Measurements from ENCODE around the gene ZCCHC3.
"Not testable (repeated sequence)": the region's sequence is repeated elsewhere in the genome, so short reads cannot be mapped to it uniquely, and the experiment has no call there.

ZCCHC3 gene, protein sequence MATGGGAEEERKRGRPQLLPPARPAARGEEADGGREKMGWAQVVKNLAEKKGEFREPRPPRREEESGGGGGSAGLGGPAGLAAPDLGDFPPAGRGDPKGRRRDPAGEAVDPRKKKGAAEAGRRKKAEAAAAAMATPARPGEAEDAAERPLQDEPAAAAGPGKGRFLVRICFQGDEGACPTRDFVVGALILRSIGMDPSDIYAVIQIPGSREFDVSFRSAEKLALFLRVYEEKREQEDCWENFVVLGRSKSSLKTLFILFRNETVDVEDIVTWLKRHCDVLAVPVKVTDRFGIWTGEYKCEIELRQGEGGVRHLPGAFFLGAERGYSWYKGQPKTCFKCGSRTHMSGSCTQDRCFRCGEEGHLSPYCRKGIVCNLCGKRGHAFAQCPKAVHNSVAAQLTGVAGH
- total RNA-seq: 29.1 to 55.6 (median 45.9) reads per million in 3 experiments

DNA sequence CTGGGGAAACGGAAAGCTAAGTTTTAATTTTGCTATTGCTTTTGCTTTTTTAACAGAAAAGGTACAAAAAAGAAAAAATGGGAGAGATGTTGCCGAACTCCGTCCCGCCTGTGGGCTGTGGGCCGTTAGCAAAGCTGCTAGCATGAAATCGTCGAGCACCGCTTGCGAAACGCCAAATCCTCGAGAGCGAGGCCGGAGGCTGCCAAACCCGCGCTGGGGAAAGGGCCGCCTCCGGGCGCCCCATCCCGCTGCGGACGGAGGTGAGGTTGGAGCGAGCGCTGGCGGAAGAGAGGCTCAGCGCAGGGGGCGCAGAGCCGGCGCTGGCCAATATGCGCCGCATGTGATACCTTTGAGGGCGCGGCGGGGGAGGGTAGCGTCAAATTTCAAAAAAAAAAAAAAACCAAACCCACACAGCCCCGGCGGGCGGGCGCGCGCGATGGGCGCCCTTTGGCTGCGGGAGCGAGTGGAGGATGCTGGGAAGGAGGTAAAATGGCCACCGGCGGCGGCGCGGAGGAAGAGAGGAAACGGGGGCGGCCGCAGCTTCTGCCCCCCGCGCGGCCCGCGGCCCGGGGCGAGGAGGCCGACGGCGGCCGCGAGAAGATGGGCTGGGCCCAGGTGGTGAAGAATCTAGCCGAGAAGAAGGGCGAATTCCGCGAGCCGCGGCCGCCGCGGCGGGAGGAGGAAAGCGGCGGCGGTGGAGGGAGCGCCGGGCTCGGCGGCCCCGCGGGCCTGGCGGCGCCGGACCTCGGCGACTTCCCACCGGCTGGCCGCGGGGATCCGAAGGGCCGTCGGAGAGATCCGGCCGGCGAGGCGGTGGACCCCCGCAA lies at the start of gene ZCCHC3:
Gene ZCCHC3 (plus strand): TSS at position 473 of the 827 bp plus-strand sequence. CDS start 17 bp downstream, at position 490.
- peak; percentile 82 for DNase-seq

DNA sequence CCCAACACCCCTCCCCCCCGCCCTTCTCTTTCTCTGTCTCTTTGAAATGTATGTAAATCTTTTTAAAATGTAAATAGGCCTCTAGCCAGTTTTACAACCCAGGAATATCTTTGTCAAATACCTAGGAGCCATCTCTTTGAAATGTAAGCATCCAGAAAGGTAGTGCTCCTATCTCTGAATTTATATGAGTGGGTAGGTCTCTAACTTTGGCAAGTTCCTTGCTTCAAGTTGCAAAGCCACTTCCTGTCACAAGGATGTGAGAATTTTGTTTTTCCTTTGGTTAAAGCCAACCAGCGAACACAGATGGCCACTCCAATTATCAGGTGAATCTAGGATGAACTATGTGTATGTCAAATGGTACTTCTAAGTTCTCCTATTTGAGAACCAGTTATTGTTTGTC lies 46.0 kb upstream of the ZCCHC3 start:
- no peak for DNase-seq

DNA sequence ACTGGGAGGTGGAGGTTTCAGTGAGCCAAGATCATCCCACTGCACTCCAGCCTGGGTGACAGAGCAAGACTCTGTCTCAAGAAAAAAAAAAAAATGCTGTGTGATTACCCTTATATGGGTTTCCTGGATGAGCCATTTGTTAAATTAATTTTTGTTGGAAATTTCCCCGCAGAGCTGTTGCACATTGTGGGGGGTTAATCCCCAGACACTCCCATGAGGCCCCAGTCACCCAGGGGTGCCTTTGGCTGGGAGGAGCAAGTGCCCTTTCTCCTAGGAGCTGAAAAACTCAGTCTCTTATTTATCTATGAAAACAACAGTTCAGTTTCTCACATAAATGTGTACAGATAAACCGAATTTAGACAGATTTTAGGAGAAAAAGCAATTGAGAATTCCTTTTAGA lies 44.6 kb upstream of the ZCCHC3 start:
- DNase-seq: no peak

DNA sequence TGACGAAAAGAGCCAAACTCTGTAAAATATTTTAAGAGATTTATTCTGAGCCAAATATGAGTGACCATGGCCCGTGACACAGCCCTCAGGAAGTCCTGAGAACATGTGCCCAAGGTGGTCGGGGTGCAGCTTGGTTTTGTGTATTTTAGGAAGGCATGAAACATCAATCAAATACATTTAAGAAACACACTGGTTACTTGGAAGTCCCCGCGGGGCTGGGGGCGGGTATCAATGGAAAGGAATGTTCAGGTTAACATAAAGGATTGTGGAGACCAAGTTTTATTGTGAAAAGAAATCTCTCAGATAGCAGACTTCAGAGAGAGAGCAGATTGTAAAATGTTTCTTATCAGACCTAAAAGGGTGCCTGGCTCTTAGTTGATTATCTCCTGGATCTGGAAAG lies 43.9 kb upstream of the ZCCHC3 start:
- DNase-seq: not testable (repeated sequence)

DNA sequence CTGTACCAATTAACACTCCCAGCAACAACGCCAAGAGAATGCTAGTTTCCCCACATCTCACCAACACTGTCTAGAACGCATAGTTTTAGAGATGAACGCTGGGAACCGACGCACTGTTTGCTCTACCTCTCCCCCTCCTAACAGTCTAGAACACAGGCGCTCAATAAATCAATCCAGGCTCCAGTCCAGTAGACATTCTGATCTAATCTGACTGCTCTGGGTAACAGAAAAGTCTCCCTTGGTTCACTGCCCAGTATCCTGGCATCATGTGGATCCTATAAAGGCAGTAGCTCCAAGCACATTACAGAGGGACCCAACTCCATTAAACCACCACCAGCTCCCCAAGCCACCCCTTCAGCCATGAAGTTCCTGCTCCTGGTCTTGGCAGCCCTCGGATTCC lies 40.0 kb upstream of the ZCCHC3 start, which contains the start of gene DEFB132:
Gene DEFB132 (plus strand): TSS at position 306 of the 400 bp plus-strand sequence. CDS start 55 bp downstream, at position 361.
- no peak for DNase-seq

DNA sequence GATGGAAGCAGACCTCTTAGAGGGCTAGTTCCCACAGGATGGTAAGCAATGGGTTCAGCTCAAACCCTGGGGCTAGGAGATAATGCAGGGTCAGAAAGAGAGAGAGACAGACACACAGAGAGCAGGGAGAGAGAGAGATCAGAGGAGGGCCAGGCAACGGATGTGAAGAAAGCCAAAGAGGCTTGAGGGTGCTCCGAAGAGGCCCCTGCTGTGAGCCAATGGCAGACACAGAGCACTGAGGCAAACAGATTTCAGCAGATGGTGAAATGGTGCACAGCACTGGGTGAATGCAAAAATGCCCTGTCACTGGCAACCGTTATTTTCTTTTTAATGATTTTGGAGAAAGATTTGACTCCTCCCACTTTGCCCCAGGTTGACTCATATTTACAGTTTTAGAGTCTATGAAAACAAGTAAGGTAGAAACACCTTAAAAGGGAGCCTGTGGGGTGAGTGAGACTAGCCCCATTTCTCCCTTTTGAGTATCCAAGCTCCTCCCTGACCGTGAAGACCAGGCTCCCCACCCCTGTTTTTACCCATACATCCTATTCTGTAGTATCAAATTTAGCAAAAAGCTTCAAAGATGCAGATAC lies 39.0 kb upstream of the ZCCHC3 start:
- no peak for DNase-seq

DNA sequence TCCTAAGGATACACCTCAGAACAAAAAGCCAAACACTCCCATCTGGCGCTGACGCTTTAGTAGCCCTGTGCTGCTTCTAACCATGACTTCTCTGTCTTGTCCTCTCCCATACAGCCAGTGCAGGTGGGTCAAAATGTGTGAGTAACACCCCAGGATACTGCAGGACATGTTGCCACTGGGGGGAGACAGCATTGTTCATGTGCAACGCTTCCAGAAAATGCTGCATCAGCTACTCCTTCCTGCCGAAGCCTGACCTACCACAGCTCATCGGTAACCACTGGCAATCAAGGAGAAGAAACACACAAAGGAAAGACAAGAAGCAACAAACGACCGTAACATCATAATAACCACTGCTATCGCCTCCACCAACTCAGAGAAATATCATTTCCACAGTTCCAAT lies 38.4 kb upstream of the ZCCHC3 start:
- DNase-seq: no peak

DNA sequence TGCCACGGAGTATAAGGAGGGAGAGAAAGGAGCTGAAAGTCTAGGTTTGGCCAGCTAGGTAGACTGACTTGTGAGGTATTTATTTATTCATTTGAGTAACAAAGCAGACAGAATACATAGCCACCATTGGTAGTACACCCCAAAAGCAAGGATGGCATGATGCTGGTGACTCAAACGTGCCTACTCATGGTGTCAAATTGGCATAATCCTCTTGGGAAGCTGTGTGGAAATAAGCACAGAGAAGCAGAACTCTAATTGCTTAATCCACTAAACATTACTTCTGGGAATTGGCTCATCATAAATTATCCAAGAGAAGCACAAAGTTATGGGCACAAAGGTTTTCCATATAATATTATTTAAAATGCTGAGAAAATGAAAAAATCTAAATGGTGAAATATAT lies 37.4 kb upstream of the ZCCHC3 start:
- no peak for DNase-seq

DNA sequence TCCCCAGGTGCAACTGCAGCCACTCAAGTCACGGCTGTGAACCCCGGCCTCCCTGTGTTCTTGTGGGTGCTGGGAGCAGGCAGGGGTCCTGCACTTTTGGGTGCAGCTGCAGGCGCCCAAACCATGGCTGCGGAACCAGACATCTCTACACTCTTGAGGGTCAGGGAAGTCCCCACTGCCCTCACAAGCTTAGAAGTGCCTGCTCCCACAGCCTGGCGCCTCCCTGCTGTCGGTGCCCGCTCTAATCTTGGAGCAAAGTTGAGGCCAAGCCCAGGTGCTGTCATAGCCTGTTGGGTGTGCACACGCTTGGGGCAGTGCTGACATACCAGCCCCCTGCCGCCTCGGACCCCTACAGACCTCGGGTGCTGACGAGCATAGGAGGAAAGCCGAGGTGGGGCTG lies 33.7 kb upstream of the ZCCHC3 start:
- DNase-seq: no peak

DNA sequence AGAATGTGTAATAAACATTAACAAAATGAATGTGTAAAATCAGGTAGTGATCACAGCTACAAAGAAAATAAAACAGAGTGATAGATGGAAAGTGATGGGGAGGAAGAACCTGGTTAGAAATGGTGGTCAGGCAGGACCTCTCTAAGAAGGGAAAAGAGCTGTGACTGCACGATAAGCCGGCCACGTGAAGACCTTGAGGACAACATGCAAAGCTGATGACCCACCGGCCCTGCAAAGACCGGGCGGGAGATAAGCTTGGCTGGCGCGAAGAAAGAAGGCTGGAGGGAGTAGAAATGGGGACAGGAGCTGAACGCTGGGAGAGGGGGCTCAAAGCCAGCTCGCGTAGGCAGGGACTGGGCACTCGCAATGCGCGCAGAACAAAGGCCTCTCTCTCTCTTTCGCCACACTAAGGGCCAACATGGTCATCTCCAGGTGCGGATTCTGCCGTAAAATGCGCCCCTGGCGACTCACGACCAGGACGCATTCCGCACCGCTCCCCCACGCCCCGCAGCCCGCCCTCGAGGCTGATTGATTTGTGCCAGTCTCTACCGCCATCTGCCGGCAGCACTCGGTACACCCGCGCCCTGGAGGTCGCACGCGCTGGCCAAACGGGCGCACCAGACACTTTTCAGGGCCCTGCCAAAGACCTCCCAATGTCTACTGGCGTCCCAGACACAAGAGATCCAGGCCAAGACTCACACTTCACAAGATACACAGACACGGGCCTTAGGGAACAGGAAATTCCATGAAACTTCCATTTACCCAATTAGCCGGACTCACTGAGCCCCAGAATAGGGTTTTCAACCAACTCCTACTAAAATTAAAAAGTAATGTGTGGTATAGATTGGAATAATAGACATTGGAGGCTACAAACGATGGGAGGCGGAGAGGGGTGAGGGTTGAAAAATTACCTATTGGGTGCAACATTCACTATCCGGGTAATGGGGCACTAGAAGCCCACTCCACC lies 30.5 kb upstream of the ZCCHC3 start:
- DNase-seq: peak; percentile 77

DNA sequence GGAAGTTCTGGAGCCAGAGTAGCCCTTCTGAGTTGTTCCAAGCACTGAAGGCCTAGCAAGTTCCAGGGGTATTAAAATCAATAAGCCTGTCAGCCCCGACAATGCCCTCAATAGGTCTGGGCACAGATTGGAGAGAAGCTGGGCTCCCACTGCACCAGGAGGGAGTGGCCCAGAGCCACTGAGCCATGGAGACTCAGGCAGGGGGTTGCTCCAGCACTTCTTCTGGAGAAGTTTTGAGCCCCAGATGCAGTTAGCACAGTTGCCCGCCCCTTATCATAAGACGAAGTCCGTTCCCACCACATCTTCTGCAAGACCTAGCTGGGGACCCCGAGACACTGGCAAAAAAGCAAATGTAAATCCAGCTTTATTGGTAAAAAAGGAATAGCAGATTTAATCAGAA lies 26.9 kb upstream of the ZCCHC3 start:
- no peak for DNase-seq

DNA sequence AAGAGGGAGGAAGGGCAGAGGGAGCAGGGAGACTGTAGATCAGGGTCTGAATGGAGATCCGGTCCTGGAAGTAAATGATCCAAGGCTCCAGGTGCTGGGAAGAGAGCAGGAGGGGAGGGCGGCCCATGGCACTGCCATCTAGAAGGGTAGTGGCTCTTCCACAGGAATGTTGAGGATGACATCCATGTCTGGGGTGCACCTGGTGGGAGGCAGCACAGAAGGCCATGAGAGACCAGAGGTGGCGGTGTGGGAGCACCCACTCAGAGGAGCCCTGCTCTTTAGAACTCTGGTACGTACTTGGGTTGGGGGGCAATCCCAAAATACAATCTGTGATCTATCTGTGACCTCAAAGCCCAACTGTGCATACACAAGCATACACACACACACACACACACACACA lies 26.3 kb upstream of the ZCCHC3 start:
- no peak for DNase-seq

DNA sequence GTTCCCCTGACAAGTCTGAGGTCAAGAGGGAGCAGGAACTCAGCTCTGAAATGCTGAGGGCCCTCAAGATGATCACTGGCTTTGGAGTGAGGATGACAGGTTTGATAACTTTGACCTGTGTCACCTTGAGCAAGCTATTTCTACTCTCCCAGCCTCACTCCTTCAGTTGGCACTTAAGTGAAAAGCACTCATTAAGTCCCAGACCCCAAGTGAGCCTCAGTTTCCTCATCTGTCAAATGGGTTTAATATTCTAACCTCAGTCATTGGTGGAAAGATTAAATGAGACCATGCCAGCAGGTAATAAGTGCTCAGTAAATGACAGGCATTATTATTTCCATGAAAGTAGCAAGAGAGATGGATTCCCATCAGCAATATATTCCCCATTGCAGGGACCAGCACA lies 25.8 kb upstream of the ZCCHC3 start:
- DNase-seq: no peak

DNA sequence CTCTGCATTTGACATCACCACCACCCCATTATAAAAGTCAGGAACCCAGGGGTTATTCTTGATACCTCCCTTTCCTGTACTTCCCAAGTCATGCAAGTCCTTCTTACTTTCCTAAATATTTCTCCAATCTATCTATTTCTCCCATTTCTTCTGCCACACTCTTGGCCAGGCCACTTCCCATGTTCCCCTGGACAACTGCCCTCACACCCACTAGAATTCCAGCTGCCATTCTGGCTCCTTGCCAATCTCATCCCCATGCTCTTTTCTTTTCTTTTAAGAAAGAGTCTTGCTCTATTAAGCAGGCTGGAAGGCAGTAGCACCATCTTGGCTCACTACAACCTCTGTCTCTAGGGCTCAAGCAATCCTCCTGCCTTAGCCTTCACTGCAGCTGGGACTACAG lies 24.7 kb upstream of the ZCCHC3 start:
- DNase-seq: no peak

DNA sequence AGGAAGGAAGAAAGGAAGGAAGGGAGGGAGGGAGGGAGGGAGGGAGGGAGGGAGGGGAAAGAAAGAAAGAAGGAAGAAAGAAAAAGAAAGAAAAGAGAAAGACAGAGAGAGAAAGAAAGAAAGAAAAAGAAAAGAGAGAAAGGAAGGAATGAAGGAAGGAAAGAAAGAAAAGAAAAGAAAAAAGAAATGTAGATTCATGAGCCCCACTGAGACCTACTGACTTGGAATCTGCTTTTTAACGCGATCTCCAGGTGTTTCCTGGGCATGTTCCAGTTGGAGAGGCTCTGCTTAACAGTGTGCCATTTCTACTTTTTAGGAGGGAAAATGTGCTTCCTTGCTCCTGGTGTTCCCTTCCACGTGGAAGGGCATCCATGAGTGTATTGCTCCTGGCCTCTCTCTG lies 23.5 kb upstream of the ZCCHC3 start:
- DNase-seq: no peak

DNA sequence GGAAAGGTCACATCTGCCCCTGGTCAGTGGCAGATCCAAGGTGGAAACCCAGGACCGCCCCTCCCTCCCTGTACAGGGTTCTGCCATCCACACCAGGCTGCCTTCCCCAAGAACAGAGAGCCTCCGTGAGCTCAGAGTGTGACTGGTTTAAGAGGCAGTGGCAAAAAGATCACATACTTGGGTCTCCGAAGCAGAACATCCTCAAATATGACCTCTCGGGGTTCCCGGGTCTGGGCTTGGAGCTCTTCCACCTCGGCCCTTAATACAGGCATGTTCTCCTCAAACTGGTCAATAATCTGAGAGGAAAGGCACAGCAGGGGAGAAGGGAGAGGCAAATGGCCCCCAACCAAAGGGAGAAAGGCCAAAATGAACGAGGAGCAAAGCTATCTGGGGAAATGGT lies 21.6 kb upstream of the ZCCHC3 start:
- DNase-seq: no peak

DNA sequence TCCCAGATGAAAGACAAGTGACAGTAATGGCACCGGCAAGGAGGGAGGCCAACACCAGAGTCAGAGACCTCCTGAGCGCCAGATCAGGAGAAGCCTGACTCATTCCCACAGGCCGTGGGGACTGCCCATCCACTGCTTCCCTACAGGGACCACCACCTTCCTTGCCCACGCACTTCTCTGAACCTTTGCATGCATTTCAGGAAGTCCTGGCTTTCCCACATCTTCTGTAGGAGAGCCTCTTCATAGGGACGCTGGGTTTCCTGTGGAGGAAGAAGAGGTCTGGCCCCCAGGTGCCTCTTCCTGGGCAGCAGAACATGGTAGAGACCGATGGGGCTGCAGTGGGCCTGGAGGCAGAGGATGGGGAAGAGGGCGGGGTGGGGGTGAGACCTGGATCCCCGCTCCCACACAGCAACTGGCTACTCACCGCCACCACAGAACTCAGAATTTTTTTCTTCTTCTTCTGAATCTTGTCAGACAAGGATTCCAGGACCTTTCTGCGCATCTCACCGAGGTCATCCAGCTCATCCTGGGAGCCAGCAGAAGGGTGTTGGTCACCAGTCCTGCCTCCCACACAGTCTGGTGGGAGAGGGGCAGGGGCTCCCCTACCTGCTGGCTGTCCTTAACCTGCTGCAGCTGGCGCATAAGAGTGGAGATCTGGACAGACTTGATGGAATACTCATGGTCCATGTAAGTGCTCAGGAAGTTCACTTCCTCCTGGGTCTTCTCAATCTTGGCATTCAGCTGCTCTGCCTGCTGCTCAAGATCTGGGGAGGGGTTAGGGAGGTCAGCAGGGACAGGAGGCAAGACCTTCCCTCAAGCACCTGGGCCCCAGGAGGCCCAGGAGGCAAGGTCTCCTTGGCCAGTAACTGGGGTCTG lies 20.5 kb upstream of the ZCCHC3 start:
- no peak for DNase-seq

DNA sequence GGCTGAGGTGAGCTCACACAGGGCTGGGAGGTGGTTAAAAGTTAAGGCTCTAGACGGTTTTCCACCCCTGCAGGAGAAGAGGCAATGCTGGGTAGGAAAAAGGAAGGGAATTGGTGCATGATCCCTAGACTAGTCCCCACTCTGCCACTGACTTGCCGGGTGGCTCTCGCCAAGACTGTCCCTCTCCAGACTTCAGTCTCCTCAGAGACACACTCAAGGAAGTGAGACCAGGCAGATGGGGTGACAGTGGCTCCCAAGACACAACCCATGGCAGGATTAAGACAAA lies 19.9 kb upstream of the ZCCHC3 start:
- DNase-seq: no peak

DNA sequence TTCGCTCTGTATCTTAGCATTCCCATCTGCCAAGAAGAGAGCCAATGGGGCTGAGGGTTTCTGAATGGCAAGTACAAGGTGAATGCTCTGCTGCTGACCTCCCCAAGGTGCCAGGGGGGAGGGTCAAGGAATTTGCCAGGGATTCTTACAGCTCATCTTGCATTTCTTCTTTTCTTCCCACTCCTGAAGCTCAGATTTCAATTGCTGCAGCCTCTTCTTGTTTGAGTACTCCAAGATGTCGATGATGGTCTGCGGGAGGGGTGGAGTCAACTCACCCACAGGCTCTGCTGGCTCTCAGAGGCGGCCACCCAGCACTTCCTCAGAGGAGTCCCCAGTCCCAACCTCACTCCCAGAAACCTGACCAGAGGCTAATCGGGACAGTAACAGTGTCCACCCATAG lies 19.2 kb upstream of the ZCCHC3 start:
- no peak for DNase-seq

DNA sequence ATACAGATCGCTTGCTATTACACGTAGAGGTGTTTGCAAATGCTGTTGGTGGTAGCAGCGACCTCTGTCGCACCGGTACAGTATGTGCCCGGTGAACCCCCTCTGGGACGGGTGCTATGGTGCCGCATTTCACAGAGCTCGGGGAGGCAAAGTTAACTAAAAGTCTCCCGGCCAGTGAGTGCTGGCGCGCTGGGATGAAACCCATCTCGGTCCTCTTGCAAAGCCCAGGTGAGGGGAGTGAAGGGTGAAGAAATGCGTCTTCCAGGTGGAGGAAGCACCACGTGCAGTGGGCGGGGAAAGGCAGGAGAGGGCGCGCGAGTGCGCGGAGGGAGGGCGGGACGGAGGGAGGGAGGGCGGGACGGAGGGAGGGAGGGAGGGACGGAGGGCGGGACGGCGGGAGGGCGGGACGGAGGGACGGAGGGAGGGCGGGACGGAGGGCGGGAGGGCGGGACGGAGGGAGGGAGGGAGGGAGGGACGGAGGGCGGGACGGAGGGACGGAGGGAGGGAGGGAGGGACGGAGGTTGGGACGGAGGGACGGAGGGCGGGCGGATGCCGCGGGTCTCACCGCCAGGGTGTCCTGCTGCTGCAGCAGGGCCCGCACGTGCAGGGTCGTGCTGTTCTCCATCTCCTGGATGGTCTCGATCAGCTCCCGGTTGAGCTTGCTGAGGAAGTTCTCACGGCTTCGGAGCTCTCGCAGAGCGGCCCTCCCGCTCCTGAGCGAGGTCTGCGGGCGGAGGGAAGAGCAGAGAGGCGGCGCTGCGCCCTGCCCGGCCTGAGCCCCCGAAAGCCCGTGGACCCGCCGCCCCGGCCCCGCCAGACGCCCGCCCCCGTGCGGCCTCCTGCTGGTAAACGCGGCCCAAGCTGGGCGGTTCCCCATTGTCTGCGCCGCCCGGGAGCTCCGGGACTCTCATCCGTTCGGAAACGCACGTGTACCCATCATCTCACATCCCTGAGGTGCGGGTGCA lies 18.5 kb upstream of the ZCCHC3 start:
- DNase-seq: no peak
